Measurements from ENCODE around the gene SSH2.
A peak's percentile ranks its signal among the peaks of the same experiment; 100 is the strongest.

The SSH2 gene

DNA sequence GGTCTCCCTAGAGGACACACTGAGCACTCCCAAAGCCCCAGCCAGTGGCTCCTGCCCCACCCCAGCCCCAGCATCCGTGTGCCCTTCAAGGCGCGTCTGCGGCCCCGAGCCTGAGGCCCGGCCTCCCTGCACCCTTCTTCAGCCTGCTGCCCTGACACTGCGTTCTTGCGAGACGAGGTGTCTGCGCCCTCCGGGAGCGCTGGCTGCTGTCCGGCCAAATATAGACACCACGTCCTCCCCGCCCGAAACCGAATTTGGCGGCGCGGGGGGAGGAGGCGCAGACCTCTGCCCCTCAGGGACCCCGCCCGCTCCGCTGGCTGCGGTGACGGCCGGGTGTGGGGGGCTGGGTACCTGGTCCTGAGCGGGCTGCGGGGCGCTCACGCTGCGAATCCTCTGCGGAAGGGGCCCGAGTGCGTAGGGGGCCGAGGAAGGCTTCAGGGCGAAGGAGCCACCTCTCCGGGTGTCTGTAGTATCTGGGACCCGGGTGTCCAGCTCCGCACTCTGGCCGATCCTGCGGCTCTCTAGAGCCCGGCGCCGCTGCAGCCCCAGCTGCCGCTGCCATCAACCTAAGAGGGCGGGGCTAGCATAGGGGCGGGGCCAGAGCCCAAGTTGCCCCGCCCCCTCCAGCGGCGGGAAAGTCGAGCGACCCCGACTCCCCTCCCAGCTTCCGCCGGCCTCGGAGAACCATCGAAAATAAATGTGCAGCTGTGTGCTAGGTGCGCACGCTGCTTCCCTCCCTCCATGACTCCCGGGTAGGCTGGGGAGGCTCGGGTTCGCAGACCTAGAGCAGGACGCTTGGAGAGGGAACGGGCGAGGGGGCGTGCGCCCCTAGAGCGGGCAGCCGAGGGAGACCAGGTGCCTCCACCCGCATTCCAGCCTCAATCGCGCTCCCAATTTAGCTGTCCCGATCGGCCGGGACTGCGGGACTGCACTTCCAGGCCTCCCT, 307.4 kb downstream of the SSH2 start, which contains the start of gene CORO6:
Gene CORO6, minus strand, starts transcription at position 576 of the 946 bp plus-strand sequence. CDS start 1,491 bp downstream, outside the sequence.
- peak; percentile 84 for DNase-seq

DNA sequence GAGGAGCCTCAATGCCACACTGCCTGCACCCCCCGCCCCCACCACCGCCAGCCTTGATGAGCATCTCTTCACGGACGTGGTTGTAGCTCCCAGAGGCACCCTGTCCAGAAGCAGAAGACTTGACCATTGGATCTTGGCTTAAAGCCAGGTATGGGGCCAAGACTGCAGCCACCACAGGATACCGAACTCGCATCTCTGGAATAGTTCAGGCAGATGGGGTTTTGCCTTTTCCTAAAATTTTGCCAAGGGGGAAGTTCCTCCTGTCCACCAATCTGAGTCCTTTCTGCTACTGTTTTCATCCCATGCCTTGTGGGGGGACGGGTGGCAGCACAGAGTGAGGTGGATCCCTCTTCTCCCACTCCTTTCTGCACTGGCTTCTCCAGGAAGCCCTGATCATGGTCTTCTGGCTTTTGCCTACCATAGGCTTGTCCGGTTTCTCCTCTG, 308.3 kb downstream of the SSH2 start:
- no peak for DNase-seq

DNA sequence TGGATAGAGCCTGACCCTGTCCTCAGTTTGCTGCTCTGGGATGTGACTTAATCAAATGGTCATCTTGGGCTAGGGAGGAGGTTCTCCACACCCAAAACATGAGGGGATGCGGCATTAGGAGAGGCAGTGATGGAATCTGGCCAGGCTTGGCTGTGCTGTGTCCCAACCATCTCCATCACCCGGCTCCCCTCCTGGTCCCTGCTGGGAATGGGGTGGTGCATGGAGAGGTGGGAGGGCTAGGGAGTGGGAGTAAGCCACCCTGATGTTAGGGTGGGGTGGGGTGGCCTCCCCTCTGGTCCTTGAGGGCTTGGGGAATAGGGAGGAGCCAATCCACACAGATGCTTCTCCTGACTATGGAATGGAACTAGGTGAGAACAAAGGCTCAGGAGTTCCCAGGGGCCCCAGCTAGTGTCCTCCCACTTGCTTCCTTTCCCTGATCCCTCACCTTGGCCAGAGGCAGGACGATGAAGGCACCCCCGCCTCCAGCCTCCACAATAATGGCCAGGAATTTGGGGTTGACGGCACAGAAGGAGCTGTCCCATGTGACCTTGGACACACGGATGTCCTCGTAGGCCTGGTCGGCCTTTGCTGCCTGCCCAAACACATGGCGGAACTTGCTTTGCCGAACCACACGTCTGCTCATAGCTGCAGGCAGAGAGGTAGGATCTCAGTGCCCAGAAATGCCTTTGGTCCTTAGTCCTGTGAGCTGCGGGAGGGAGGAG, 309.1 kb downstream of the SSH2 start:
- DNase-seq, result no peak

DNA sequence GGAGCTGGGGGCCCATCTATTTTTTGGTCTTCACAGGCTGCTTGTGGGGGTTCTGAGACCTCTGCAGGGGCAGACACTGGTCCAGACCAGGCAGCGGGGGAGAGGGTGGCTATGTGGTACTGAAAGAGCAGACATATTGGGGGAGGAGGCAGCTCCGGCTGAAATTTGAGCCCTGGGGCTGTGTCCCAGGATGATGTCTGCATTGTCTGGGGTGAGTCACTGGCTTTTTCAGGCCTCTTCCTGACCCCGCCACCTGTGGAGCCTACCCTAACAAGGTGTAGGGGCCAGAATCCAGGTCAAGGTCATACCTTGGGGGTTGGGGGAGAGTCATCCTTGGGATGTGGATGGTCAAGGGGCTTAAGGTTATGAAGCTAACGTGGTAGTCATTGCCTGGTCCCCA, 309.8 kb downstream of the SSH2 start:
- no peak for DNase-seq

DNA sequence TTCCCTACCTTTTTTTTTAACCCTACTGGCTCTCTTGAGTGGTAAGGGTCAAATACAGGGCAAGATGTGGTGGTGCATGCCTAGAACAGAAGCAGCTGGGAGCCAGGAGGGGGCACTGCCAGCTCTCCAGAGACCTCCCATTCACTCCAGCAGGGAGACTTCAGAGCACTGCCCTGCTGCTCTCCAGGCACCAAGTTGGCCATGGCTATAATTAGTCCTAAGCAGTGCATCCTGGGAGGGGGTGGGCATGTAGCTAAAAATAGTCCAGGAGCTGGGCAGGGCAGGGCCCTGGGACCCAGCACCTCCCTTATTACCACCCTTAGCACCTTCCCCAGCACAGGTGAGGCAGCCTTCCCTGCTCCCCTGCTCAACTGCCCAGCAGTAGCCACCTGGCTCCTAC, 310.8 kb downstream of the SSH2 start:
- no peak for DNase-seq

DNA sequence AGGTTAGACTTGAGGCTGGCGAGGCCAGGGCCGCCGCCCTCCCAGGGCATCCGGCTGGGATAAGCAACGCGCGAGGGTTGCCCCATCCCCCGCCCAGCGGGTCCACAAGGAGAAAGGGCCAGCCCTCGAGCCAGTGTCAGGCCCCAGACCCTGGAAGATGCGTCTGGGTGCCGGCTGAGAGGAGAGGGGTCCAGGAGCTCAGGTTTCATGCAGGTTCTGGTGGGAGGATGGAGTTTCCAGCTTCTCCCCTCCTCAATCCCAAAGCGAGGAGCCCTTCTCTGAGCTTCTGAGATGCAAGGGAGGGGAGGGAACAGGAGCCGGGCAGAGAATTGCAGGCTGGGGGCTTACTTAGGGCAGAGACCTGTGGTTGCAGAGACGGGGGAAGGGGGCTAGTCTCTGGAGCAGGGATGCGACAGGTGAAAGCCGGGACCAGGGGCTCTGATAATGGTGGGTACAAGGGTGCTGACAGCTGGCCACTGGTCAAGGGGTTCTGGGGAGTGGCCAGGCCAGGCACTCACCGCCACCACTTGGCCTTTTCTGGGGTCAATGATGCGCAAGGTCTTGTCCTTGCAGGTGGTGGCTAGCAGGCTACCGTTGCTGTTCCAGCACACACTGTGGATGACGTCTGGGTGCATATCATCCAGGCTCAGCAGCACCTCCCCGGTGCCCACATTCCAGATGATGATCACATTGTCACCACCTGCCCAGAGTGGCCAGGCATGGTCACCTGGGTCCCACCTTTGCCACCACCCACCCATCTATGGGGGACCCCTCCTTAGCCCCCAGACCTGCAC, 311.6 kb downstream of the SSH2 start:
- DNase-seq, result peak; percentile 60

DNA sequence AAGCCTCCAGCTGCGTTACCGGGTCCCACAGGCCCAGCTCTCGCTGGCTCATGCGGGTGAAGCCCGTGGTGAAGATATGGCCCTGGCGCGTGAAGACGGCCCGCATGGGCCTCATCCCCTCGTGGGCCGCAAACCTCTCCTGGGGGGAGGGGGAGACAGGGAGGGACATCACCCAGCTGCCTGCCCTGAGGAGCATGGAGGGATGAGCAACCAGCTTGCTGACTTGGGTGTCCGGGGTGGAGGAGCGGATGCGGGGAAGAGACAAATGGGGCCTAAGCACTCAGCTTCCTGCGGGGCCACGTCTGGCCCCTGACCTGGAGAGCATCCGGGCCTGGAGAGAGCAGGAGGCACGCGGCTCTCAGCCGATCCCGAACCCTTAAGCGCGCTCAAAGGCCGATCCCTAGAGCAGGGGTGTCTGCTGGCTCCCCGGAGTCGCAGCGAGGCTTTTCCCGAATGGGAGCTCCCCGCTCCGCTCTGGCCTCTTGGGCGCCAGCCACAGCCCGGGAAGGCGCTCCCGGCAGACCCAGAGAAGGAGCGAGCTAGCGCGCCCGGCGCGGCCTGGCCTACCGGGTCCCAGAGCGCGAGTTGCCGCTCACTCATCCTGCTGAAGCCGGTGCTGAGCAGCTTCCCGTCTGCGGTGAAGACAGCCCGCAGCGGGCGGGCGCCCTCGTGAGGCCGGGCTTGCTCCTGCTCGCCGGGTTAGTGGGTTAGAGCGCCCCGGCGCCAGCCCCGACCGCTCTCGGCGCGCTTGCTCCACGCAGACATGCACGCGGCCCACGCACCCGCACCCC, 312.4 kb downstream of the SSH2 start:
- DNase-seq, result peak; percentile 61

DNA sequence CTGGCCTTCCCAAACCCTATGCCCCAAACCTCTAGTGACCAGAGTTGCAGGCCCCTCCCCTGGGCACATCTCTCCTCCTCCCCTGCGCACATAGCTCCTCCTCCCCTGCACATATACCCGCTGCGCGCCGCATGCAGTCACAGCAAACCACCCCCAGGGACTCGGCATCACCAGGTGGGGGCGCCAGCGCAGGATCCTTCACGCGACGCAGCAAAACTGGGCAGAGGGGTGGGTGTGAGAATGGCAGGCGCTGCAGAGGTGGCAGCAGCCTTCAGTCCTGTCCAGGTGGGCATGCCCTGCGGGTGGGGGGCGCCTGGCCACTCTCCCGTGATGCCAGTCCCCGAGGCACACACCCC, 312.9 kb downstream of the SSH2 start:
- peak; percentile 70 for DNase-seq

DNA sequence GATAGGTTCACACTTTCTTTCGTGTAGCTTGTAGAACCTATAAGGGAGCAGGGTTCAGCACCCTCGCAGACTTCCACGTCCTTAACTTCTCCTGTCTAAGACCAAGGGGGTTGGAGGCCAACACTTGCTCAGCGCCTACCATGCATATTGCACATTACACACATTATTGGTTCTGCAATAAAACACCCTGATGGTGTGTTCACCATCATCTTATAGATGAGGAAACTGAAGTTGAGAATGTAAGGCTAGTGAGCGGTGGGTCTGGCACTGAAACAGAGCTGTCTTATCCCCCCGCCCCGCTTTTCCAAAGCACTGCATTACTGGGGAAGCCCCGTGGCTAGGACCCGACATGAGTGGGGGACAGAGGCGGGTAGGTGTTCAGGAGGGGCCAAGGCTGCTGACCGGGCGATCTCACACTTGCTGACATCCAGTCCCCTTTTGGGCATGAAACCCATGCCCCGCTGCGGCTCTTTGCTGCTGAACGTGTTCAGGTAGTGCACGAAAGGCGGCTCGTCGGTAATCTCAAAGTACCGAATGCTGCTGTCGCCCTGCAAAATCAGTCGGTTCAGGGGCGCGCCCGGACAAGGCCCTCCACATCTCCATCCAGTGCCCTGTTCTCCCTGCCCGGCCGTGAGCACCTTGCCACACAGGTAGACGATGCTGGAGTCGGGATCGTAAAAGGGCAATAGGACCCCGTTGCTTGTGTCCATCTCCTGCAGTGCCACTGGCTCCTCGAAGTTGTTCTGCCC, 313.6 kb downstream of the SSH2 start:
- DNase-seq, result no peak

DNA sequence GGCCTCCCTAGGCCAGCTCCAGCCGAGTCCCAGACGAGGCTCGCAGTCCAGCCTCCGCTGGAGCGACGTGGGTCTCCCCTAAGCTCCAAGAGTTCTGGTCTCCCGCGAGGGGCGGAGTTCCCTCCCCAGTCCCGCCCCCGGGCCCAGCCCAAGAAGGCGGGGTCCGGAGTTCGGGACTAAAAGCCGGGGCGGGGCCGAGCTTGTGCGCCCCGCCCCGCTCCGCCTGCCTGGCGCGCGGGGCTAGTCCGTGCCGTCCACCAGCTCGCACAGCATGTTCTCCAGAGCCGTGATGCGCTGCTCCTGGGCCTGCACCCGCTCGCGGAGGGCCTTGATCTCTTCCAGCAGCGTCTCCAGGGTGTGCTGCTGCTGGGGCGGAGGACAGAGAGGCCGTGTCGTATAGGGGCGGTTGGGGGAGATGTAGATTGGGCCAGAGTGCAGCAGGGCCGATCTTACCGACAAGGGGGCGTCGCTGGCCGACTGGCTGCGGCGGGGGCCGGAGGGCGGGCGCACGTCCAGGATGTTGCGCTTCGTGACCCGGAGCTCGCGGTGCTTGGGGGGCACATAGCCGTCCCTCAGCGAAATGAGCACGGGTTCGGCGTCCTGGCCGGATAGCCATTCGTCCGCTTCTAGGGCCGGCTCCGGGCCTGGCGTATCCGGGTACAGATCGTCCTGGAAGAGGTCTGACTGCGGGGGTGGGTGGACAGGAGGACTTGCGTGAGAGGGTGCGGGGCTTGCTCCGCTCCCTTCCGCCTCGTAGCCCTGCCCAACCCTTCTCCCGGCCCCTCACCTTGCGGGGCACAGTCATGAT, 314.3 kb downstream of the SSH2 start:
- DNase-seq, result peak; percentile 84

DNA sequence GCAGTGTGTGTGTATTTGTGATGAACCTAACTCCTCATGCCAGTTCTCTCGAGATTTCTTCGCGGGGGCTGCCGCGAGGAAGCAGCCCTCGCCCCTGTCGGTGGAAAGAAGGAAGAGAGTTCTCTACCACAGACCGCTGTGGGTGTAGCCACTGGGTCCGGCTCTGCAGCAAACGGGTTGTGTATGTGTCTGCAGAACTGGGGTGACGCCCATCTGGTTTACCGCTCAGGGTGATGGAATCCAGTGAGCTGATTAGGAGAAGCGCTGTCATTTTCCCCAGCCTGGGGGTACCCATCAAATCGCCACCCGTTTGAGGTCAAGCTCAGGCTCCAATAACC, 315.0 kb downstream of the SSH2 start:
- no peak for DNase-seq

DNA sequence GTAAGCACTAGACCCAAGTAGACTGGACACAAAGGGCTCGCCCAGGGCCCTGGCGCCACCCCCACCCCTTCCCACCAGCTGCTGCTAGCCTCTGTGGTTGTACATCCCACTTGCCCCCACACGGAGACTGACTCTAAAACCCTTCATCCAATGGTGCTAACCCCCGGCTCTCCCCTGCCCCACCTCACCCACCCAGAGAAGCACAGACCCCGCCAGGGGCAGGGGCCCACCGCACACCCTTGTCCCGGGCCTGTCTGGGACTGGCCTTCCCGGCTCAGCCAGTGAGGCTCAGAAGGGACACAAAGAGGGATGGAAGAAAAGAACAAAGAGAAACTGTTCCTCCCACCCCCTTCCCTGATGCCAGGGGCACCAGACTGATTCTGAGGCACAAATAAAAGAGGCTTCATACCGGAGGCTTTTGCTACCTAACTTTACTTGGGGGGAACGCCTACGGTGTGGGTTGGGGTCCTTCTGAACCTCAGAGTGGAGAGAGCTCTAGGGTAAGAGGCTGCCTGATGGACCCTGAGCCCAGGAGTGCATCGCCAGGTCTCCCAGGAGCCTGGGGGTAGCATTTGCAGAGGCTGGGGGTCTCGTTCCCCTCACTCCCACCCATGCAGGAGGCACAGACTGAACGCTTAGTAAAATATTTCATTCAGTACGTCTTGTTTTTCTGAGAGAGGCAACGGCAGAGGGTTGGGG, 315.5 kb downstream of the SSH2 start:
- no peak for DNase-seq

DNA sequence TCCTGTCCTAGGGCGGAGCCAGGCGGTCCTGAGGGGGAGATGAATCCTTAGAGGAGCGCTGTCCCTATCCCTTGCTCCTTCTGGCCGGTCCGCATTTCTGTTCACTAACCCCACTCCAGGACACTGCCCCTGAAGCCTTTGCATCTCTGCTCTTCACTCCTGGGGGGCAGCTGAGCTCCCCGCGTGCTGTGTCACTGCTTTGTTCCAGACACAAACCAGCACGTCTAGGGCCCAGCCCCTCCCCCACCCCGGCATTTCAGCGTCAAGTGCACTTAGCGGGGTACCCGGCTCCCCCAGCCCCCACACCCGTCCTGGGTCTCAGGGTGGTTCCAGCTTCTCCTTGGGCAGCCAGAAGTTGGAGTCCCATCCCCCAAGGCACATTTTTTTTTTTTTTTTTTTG, 316.2 kb downstream of the SSH2 start:
- DNase-seq, result no peak

DNA sequence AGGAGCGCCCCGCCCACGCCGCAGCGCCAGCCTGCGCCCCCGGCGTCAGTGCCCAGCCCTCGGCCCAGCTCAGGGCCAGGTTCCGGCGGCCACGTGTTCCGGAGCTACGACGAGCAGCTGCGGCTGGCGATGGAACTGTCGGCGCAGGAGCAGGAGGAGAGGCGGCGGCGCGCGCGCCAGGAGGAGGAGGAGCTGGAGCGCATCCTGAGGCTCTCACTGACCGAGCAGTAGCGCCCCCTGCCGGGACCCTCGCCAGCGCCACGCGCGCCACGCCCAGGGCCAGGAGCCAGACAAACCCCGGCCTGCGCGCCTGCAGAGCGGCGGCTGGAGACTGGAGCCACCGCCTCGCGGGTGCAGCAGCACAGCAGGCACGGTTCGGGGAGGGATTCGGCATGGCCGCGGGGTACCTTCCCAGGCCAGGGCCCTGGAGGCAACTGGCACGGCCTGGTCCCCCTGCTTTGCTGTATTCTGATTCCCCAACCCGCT, 316.6 kb downstream of the SSH2 start:
- DNase-seq, result peak; percentile 86

DNA sequence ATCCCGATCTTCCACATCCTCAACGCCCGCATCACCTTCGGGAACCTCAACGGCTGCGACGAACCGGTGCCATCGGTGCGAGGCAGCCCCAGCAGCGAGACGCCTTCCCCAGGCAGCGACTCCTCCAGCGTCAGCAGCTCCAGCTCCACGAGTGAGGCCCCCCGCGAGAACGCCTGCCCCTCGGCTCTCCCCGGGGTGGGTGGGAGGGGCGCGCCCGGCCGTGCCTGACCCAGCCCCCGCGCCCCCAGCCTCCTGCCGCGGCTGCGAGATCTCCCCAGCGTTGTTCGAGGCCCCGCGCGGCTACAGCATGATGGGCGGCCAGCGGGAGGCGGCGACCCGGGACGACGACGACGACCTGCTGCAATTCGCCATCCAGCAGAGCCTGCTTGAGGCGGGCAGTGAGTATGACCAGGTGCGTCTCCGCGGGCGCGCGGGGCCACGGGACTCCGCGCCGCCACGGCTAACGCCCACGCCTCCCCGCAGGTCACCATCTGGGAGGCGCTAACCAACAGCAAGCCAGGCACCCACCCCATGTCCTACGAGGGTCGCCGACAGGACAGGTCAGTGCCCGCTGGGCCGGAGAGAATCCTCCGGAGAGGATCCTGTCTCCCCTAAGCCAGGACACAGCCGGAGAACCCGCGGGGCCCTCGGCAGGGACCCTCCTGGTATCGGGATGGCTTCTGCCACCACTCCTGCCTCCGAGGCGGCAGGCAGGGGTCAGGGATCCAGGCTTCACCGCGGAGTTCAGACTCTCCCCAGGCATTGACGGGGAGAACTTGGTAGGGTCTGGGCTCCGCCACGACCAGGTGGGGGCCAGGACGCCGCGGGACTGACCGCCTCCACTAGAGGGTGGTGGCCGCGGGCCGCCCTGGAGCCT, 317.4 kb downstream of the SSH2 start:
- peak; percentile 62 for DNase-seq

DNA sequence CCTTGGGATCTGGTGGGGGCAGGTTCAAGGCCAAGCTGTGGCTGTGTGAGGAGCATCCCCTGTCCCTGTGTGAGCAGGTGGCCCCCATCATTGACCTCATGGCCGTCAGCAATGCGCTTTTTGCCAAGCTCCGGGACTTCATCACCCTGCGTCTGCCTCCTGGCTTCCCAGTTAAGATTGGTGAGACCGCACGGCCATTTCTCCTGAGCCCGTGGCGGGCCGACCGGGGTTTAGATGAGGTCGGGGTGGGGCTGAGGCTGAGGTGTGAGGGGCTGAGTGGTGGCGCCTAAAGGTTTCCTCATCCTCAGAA, 318.0 kb downstream of the SSH2 start:
- DNase-seq, result no peak

DNA sequence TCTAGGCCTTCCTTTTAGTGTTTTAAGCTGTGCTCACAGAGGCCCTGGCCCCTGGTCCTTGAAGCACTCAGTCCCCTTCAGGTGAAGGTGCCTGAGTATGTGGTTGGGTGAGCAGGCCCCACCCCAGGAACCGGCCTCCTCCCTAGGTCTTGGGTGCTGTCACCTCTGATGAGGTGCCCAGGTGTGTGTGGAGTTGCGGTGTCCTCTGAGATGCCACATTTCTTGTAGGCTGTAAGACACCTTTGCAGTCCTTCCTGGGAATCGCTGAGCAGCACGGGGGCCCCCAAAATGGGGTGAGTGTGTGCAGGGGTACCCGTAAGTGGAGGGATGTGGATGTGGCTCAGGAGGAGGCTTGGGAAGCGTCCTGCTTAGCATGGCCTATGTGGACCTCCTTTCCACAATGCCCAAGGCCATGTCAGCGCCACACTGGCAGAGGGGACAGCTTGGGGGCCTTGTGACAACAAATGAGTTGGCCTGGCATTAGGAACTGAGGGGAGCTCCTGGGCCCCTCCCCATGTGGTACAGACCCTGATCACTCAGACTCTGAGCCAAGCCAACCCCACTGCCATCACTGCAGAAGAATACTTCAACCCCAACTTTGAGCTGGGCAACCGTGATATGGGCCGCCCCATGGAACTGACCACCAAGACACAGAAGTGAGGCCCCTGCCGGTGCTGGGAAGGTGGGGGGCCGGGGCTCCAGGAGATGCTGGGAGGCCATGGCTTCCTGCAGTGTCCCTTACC, 318.5 kb downstream of the SSH2 start:
- DNase-seq, result no peak

DNA sequence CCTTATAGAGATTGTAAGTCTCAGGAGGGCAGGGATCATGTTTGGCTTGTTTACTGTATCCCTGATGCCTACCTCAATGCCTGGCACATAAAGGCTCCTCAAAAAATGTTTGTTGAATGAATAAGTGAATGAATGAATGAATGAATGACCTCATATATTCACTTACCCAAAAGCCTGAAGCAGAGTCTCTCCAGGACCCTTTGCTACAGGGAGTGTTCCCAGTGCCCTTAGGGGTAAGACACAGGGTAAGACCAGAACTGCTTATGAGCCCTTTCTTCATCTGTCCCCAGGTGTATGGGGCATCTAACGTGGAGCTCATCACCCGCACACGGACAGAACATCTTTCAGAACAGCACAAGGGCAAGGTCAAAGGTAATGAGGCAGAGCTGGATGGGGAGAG, 319.6 kb downstream of the SSH2 start:
- DNase-seq, result no peak
